Muscle of back (tissue), 11 donors: ENCODE measurements around the gene ADAM8. TPM values are rescaled to one million over a fixed set of nuclear protein-coding genes. Genes with fewer than 3 reads are reported as not detected.
A peak's percentile ranks its signal among the peaks of the same experiment; 100 is the strongest.
"Not testable (repeated sequence)": the region's sequence is repeated elsewhere in the genome, so short reads cannot be mapped to it uniquely, and the experiment has no call there.

Experiments used
- DNase-seq, 3 donors: peaks; one replicate each; pipeline versions ENCODE4 v3.0.0 to v3.0.0-alpha.2; 2013
- polyA plus RNA-seq, 10 donors: library from polyadenylated mRNA; unstranded; fragments of 120-200 nt; gene quantifications; one replicate each; pipeline ENCODE4 v1.2.1, GENCODE V29; 2013; ENCODE audit not compliant: insufficient read length in 10 of 10

Gene ADAM8
- polyA plus RNA-seq, 10 donors: 0.70 to 3.3 (median 1.6) TPM

- DNase-seq: no peak
Measured at GRCh38 chr10:133231946-133232574, 44.6 kb downstream of the ADAM8 start.

- no peak for DNase-seq
Measured at GRCh38 chr10:133231244-133231945, 45.3 kb downstream of the ADAM8 start.

- DNase-seq: peak in 1 of 3 donors; percentile 11
Measured at GRCh38 chr10:133230387-133231195, 46.1 kb downstream of the ADAM8 start.

- no peak for DNase-seq
Measured at GRCh38 chr10:133230044-133230361, 46.7 kb downstream of the ADAM8 start, which contains the start of gene UTF1. UTF1 (plus strand) TSS chr10:133230217; CDS start chr10:133230289, 72 bp downstream.

GRCh38 chr10:133229265-133230043, 47.2 kb downstream of the ADAM8 start:
- DNase-seq: no peak

- DNase-seq: no peak
Measured at GRCh38 chr10:133227256-133227655, 49.4 kb downstream of the ADAM8 start.

- no peak for DNase-seq
Measured at GRCh38 chr10:133226251-133226808, 50.3 kb downstream of the ADAM8 start.

GRCh38 chr10:133225707-133226191, 50.9 kb downstream of the ADAM8 start:
- no peak for DNase-seq

- no peak for DNase-seq
Measured at GRCh38 chr10:133224756-133225372, 51.8 kb downstream of the ADAM8 start.

GRCh38 chr10:133224076-133224475, 52.6 kb downstream of the ADAM8 start:
- no peak for DNase-seq

- not testable (repeated sequence) for DNase-seq
Measured at GRCh38 chr10:133221756-133222155, 54.9 kb downstream of the ADAM8 start.

GRCh38 chr10:133221331-133221730, 55.3 kb downstream of the ADAM8 start:
- no peak for DNase-seq

- no peak for DNase-seq
Measured at GRCh38 chr10:133219782-133220181, 56.9 kb downstream of the ADAM8 start.

- no peak for DNase-seq
Measured at GRCh38 chr10:133218891-133219290, 57.8 kb downstream of the ADAM8 start.

- DNase-seq: no peak
Measured at GRCh38 chr10:133217800-133218589, 58.7 kb downstream of the ADAM8 start.

- no peak for DNase-seq
Measured at GRCh38 chr10:133216776-133217175, 59.9 kb downstream of the ADAM8 start.

- no peak for DNase-seq
Measured at GRCh38 chr10:133215586-133215985, 61.1 kb downstream of the ADAM8 start.

GRCh38 chr10:133214468-133215410, 61.9 kb downstream of the ADAM8 start:
- no peak for DNase-seq
